Vagina (tissue), 2 donors: Measurements from ENCODE around the gene RGS3. TPM values are rescaled to one million over a fixed set of nuclear protein-coding genes. Genes with fewer than 3 reads are reported as not detected.

Source experiments
- DNase-seq, 2 donors: peaks; one replicate each; pipeline ENCODE4 v3.0.0-alpha.2; 2017; ENCODE audit errors: extremely low spot score in 2 of 2
- H3K27ac ChIP-seq: fragments of 200-600 bp; sonication (generic); one replicate; pipeline ENCODE4 v1.5.1; 2019
- H3K27me3 ChIP-seq: fragments of 200-600 bp; sonication (generic); one replicate; pipeline ENCODE4 v1.5.1; 2019
- H3K36me3 ChIP-seq, 2 donors: fragments of 200-600 bp; sonication (generic); one replicate each; pipeline ENCODE4 v1.5.1; 2017 to 2019
- H3K4me1 ChIP-seq: fragments of 200-600 bp; sonication (generic); one replicate; pipeline ENCODE4 v1.5.1; 2019
- H3K4me3 ChIP-seq, 2 donors: fragments of 200-600 bp; sonication (generic); 1 replicate in 1 of 2; 2 replicates in 1 of 2; pipeline ENCODE4 v1.5.1; 2016 to 2019
- H3K9me3 ChIP-seq: fragments of 200-600 bp; sonication (generic); one replicate; pipeline ENCODE4 v1.5.1; 2019
- POLR2A ChIP-seq, 2 donors: fragments of 450-650 bp; IDR thresholded peaks; one replicate each; pipeline ENCODE4 v1.6.1; 2017; ENCODE audit warnings: antibody characterized with exemption in 2 of 2, mild to moderate bottlenecking in 2 of 2, moderate library complexity in 2 of 2
- POLR2AphosphoS5 ChIP-seq, 2 donors: sonication (generic); formaldehyde crosslinking; IDR thresholded peaks; one replicate each; pipeline ENCODE4 v1.9.0; 2017; ENCODE audit warnings: antibody characterized with exemption in 2 of 2, mild to moderate bottlenecking in 2 of 2, low read depth in 1 of 2; ENCODE audit not compliant: insufficient read depth in 1 of 2
- intact Hi-C: fragments of 100-400 bp; cut with DNase I; formaldehyde crosslinking; loops from one replicate; pipeline ENCODE4 v1.15.1; 2023
- total RNA-seq: library from RNA; depleted of rRNA; stranded (reverse); fragments of >200 nt; gene quantifications from one replicate; pipeline ENCODE4 v1.2.3, GENCODE V29; 2016
- TF ChIP-seq, protein P1 (sequence below), 3 experiments: fragments of 450-650 bp in 2 of 3; fragments of 200-600 bp in 1 of 3; sonication (generic) in 1 of 3; IDR thresholded peaks; one replicate each; pipeline ENCODE4 v1.5.1; 2017 to 2019; ENCODE audit warnings: antibody characterized with exemption in 3 of 3, mild to moderate bottlenecking in 2 of 3, moderate library complexity in 2 of 3

The RGS3 gene
- total RNA-seq, 1 donor from 2014 or later: 27.0 TPM

DNA sequence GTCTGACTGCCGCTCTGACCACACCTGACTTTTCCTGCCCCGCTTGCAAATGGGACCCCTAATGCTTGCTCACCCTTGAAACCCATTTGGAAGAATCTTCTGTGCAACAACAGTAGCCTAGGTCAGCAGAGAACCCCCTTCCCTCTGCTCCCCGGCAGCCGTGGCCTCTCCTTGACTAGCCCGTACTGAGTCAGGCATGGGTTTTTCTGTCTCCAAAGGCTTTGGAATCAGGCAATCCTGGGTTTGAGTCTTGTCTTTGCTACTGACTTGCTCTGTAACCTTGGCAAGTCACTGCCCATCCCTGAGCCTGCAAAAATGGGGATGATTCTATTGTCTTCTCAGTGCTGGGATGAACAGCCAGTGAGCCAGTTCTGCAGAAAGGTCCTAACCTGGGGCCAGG, 135.4 kb downstream of the RGS3 start:
- Histone ChIP-seq H3K36me3 (peaks cover 0 to 27% of the 10 kb centered on the region in 2 donors), H3K27me3 (no peaks in the 10 kb centered on the region), H3K9me3 (no peaks in the 10 kb centered on the region), H3K4me1 (peaks cover 75% of the 10 kb centered on the region), H3K27ac (peak overlapping the region; percentile 28), H3K4me3 (no peak overlapping the region)
- intact Hi-C loops: no loop called here
- TF ChIP-seq POLR2A (IDR thresholded peaks at IDR 0.05) (no peak), POLR2AphosphoS5 (IDR thresholded peaks at IDR 0.05; ENCODE audit: insufficient read depth in 1 of 2, low read depth in 1 of 2) (no peak)
- TF ChIP-seq, protein P1, sequence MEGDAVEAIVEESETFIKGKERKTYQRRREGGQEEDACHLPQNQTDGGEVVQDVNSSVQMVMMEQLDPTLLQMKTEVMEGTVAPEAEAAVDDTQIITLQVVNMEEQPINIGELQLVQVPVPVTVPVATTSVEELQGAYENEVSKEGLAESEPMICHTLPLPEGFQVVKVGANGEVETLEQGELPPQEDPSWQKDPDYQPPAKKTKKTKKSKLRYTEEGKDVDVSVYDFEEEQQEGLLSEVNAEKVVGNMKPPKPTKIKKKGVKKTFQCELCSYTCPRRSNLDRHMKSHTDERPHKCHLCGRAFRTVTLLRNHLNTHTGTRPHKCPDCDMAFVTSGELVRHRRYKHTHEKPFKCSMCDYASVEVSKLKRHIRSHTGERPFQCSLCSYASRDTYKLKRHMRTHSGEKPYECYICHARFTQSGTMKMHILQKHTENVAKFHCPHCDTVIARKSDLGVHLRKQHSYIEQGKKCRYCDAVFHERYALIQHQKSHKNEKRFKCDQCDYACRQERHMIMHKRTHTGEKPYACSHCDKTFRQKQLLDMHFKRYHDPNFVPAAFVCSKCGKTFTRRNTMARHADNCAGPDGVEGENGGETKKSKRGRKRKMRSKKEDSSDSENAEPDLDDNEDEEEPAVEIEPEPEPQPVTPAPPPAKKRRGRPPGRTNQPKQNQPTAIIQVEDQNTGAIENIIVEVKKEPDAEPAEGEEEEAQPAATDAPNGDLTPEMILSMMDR (IDR thresholded peaks at IDR 0.05): no peak
- DNase-seq: no peak

DNA sequence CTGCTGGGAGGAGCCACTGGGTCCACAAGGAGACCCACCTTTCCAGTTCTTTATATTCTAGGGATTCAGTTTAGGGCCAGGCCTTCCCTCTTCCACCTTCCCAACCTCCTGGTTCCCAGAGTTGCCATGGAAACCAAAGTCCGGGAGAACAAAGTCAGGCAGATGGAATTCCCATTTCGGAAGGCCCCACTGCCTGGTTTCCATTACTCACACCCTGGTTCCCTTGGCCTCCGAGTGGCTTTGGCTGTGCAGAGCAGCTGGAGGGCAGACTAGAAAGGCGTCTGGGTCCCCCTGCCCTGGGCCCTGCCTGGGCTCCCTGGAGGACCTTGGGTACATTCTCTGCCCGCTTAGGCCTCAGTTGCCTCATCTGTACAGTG, 136.1 kb downstream of the RGS3 start:
- intact Hi-C loops: no loop called here
- no peak for DNase-seq
- Histone ChIP-seq H3K4me1 (peaks cover 68% of the 10 kb centered on the region), H3K27ac (no peak overlapping the region), H3K9me3 (no peaks in the 10 kb centered on the region), H3K27me3 (no peaks in the 10 kb centered on the region), H3K4me3 (no peak overlapping the region), H3K36me3 (peaks cover 0 to 27% of the 10 kb centered on the region in 2 donors)
- TF ChIP-seq POLR2AphosphoS5 (IDR thresholded peaks at IDR 0.05; ENCODE audit: insufficient read depth in 1 of 2, low read depth in 1 of 2) (no peak), POLR2A (IDR thresholded peaks at IDR 0.05) (no peak)
- TF ChIP-seq, protein P1 (IDR thresholded peaks at IDR 0.05): no peak

DNA sequence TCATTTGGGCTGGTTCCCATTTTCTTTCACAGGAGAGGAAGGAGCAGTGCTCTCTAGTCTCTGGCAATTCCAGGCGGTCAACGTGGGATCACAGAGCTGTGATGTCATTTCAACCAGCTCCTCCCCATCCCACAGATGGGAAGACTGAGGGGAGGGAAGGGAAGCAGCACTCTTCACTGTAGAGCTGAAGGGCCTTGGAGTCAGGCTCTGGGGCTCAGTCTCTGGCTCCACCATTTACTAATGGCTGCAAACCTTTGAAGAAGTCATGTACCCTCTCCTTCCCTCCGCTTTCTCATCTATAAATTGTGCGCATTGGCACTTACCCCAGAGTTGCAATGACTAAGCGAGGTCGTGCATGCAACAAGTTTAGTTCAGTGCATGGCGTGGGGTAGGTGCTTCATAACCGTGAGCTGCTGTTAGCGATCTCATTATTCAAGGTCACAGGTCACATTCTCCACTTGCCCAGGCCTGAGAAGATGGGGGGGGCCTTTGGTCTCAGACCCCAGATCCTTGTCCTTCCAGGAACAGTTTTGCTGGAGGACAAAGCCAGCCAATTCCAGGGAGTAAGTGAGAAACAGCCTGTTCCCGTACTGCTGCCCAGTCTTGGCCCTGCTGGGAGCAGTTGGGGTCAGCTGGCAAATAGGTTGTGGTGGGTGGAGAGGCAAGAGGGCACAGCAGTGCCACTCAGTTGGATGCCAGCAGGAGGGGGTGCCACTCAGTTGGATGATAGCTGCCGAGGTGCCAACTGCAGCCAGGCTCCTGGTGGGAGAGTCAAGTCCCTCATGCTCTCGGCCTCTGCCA, 136.7 kb downstream of the RGS3 start:
- TF ChIP-seq, protein P1 (IDR thresholded peaks at IDR 0.05): no peak
- TF ChIP-seq POLR2AphosphoS5 (IDR thresholded peaks at IDR 0.05; ENCODE audit: insufficient read depth in 1 of 2, low read depth in 1 of 2): no peak
- TF ChIP-seq POLR2A (IDR thresholded peaks at IDR 0.05): no peak
- H3K4me3 ChIP-seq: no peak overlapping the region
- H3K27me3 ChIP-seq: no peaks in the 10 kb centered on the region
- peaks cover 0 to 27% of the 10 kb centered on the region in 2 donors for H3K36me3 ChIP-seq
- DNase-seq: no peak
- no peak overlapping the region for H3K27ac ChIP-seq
- peaks cover 62% of the 10 kb centered on the region for H3K4me1 ChIP-seq
- intact Hi-C loops: no loop called here
- no peaks in the 10 kb centered on the region for H3K9me3 ChIP-seq

DNA sequence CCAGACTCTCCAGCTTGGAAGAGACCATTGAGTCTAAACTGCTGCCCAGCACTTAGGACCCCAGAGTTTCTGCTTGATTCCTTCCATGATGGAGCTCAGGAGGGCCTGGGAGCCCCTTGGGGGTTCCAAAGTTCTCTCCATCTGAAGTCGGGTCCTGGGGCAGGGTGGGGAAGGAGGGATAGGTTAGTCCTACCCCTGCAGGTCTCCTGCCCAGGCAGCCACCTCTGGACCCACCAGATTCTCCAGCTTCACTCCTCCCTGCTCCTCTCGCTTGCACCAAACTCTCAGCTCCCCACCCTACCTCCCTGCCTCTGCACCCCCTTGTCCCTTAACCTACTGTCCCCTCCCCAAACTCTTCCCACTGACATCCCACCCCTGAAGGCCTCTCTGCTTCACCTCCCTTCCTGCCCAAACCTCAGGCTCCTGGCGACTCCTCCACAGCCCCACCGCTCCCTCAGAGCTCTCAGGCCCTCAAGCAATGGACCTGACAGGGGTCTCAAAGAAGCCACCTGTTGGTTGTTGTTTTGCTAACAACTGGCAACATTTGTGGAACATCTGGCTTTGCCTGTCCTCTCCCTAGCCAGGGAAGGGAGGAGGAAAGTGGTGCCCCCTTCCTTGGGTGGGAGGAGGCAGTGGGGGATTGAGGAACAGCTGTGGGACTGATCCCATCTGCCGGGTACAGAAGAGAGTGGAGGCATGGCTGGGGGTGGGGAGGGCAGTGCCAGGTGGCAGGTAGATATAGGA, 137.5 kb downstream of the RGS3 start:
- intact Hi-C loops: no loop called here
- TF ChIP-seq, protein P1 (IDR thresholded peaks at IDR 0.05): no peak
- TF ChIP-seq POLR2A (IDR thresholded peaks at IDR 0.05) (no peak), POLR2AphosphoS5 (IDR thresholded peaks at IDR 0.05; ENCODE audit: insufficient read depth in 1 of 2, low read depth in 1 of 2) (no peak)
- Histone ChIP-seq H3K9me3 (no peaks in the 10 kb centered on the region), H3K36me3 (peaks cover 0 to 19% of the 10 kb centered on the region in 2 donors), H3K4me3 (no peak overlapping the region), H3K27me3 (no peaks in the 10 kb centered on the region), H3K27ac (no peak overlapping the region), H3K4me1 (peaks cover 54% of the 10 kb centered on the region)
- DNase-seq: no peak
